Endothelial cell of umbilical vein (primary cell): ENCODE results near the gene CASP12.
A peak's percentile ranks its signal among the peaks of the same experiment; 100 is the strongest.

ENCODE experiments used
- EZH2 ChIP-seq: IDR thresholded peaks from 2 replicates; pipeline ENCODE4 v1.6.1; 2012; ENCODE audit warnings: borderline replicate concordance, low read depth, mild to moderate bottlenecking, moderate library complexity, low read length, inconsistent platforms; ENCODE audit not compliant: severe bottlenecking
- FOS ChIP-seq: IDR thresholded peaks from 2 replicates; pipeline ENCODE4 v1.6.1; 2011; ENCODE audit warnings: mild to moderate bottlenecking, low read length, moderate library complexity, borderline replicate concordance; ENCODE audit not compliant: insufficient read depth
- GATA2 ChIP-seq: IDR thresholded peaks from 2 replicates; pipeline ENCODE4 v1.7.0; 2011; ENCODE audit warnings: low read depth, mild to moderate bottlenecking, moderate library complexity, mixed read lengths, low read length; ENCODE audit not compliant: insufficient read length, insufficient read depth
- JUN ChIP-seq: IDR thresholded peaks from 2 replicates; pipeline ENCODE4 v1.6.1; 2011; ENCODE audit warnings: borderline replicate concordance, low read depth; ENCODE audit not compliant: insufficient read length, insufficient read depth
- MYC ChIP-seq: IDR thresholded peaks from one replicate; pipeline ENCODE4 v1.6.1; 2011; ENCODE audit warnings: mild to moderate bottlenecking, low read depth, low read length
- POLR2A ChIP-seq: IDR thresholded peaks from 2 replicates; pipeline ENCODE4 v1.6.1; 2012; ENCODE audit warnings: low read depth, mild to moderate bottlenecking, control low read depth, low read length
- POLR2AphosphoS5 ChIP-seq: IDR thresholded peaks from 2 replicates; pipeline ENCODE4 v1.6.1; 2012; ENCODE audit warnings: low read depth, mild to moderate bottlenecking, control low read depth, low read length, moderate library complexity; ENCODE audit not compliant: insufficient read depth
- TF ChIP-seq, protein P1 (sequence below), 2 donors: IDR thresholded peaks; 1 replicate in 1 of 2; 2 replicates in 1 of 2; pipeline ENCODE4 v1.5.1; 2011; ENCODE audit warnings: low read length in 2 of 2, mild to moderate bottlenecking in 2 of 2, moderate library complexity in 2 of 2, control low read depth in 1 of 2, inconsistent platforms in 1 of 2, low read depth in 1 of 2; ENCODE audit not compliant: insufficient read depth in 1 of 2; ENCODE audit errors: extremely low read depth in 1 of 2
- TF ChIP-seq, protein P2 (sequence below): IDR thresholded peaks from 2 replicates; pipeline ENCODE4 v1.6.1; 2011; ENCODE audit not compliant: insufficient read depth, insufficient read length

DNA sequence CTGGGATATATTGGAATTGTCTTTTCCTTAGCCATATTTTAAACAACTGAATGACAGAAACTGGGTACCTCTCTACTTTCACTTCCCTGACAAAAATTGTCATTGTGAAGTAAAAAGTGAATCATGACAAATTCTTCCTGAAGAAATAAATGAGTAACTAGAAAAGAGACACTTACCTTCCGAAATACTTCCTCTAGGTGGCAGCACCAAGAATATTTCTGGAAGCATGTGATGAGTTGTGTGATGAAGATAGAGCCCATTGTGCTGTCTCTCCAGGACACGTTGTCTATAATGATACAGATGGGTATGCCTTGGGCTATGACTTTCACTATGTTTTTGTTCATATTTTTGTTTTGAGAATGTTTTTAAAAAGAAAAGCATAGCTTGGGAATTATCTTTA, 48.6 kb upstream of the CASP12 start:
- TF ChIP-seq, protein P1, sequence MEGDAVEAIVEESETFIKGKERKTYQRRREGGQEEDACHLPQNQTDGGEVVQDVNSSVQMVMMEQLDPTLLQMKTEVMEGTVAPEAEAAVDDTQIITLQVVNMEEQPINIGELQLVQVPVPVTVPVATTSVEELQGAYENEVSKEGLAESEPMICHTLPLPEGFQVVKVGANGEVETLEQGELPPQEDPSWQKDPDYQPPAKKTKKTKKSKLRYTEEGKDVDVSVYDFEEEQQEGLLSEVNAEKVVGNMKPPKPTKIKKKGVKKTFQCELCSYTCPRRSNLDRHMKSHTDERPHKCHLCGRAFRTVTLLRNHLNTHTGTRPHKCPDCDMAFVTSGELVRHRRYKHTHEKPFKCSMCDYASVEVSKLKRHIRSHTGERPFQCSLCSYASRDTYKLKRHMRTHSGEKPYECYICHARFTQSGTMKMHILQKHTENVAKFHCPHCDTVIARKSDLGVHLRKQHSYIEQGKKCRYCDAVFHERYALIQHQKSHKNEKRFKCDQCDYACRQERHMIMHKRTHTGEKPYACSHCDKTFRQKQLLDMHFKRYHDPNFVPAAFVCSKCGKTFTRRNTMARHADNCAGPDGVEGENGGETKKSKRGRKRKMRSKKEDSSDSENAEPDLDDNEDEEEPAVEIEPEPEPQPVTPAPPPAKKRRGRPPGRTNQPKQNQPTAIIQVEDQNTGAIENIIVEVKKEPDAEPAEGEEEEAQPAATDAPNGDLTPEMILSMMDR (IDR thresholded peaks at IDR 0.05; ENCODE audit: extremely low read depth in 1 of 2, insufficient read depth in 1 of 2, low read depth in 1 of 2, low read length in 2 of 2) = peak; percentile 33 to 35
- TF ChIP-seq POLR2A (no peak), POLR2AphosphoS5 (no peak), EZH2 (no peak), GATA2 (no peak), FOS (no peak), MYC (no peak), JUN (peak; percentile 3)
- TF ChIP-seq, protein P2, sequence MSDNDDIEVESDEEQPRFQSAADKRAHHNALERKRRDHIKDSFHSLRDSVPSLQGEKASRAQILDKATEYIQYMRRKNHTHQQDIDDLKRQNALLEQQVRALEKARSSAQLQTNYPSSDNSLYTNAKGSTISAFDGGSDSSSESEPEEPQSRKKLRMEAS = no peak
